IMR-90 (cell line): ENCODE results near the gene TMEM43. TPM values are rescaled to one million over a fixed set of nuclear protein-coding genes. Genes with fewer than 3 reads are reported as not detected.
A peak's percentile ranks its signal among the peaks of the same experiment; 100 is the strongest.

Experiments
- ATAC-seq: fragments of 200-7000 bp; cut with Tn5 transposase; 2 replicates; pipeline ENCODE4 v1.9.1; 2020; ENCODE audit warnings: low read depth, mild to moderate bottlenecking, moderate library complexity
- BruUV-seq: library from RNA; stranded (reverse); fragments of 400-500 nt; replicated peaks from 2 replicates; lab custom pipeline; 2021; lab: Mats Ljungman, UMichigan
- CTCF ChIA-PET: fragments of 300-600 bp; formaldehyde crosslinking; extraction: SDS; loops from one replicate; lab custom pipeline; 2021; ENCODE audit warnings: antibody characterized with exemption; lab: Yijun Ruan, JAX
- POLR2A ChIA-PET: fragments of 300-600 bp; sonication (Branson Sonifier 250); formaldehyde crosslinking; loops from one replicate; lab custom pipeline; 2022; ENCODE audit warnings: antibody characterized with exemption; ENCODE audit not compliant: unreplicated experiment; lab: Charles Lee
- DNase-seq: peaks from one replicate; pipeline ENCODE4 v3.0.0; 2013
- H2AFZ ChIP-seq: replicated peaks from 2 replicates; pipeline ENCODE3; 2013; ENCODE audit warnings: low read length, mild to moderate bottlenecking; ENCODE audit not compliant: poor library complexity
- H2AK5ac ChIP-seq: 2 replicates; pipeline ENCODE4 v1.6.1; 2013; ENCODE audit warnings: low read depth, low read length, inconsistent platforms
- H2AK9ac ChIP-seq: replicated peaks from 2 replicates; pipeline ENCODE3; 2013; ENCODE audit warnings: mild to moderate bottlenecking, low read depth, low read length, moderate library complexity; ENCODE audit not compliant: poor library complexity
- H2BK120ac ChIP-seq: 2 replicates; pipeline ENCODE4 v1.6.1; 2013; ENCODE audit warnings: low read depth, low read length, inconsistent platforms
- H2BK15ac ChIP-seq: 3 replicates; pipeline ENCODE4 v1.6.1; 2013; ENCODE audit warnings: low read depth, low read length, inconsistent platforms
- H2BK20ac ChIP-seq: 2 replicates; pipeline ENCODE4 v1.6.1; 2013; ENCODE audit warnings: low read depth, mild to moderate bottlenecking, inconsistent platforms, low read length, moderate library complexity
- H2BK5ac ChIP-seq: 2 replicates; pipeline ENCODE4 v1.6.1; 2013; ENCODE audit warnings: mild to moderate bottlenecking, low read depth, low read length, inconsistent platforms; ENCODE audit not compliant: poor library complexity, severe bottlenecking
- H3K14ac ChIP-seq: replicated peaks from 2 replicates; pipeline ENCODE4 v1.6.1; 2013; ENCODE audit warnings: low read depth, low read length, inconsistent platforms
- H3K18ac ChIP-seq: 2 replicates; pipeline ENCODE4 v1.6.1; 2013; ENCODE audit warnings: low read depth, low read length, control low read depth
- H3K23ac ChIP-seq: 2 replicates; pipeline ENCODE4 v1.6.1; 2013; ENCODE audit warnings: low read depth, low read length, inconsistent platforms
- H3K27ac ChIP-seq: 2 replicates; pipeline ENCODE4 v1.5.1; 2013; ENCODE audit warnings: mild to moderate bottlenecking, control low read depth, low read length; ENCODE audit not compliant: insufficient read depth
- H3K27me3 ChIP-seq: 2 replicates; pipeline ENCODE4 v1.6.1; 2013; ENCODE audit warnings: low read length; ENCODE audit not compliant: control insufficient read depth, insufficient read depth
- H3K36me3 ChIP-seq: 2 replicates; pipeline ENCODE4 v1.6.1; 2013; ENCODE audit warnings: low read length, mixed read lengths; ENCODE audit not compliant: control insufficient read depth, insufficient read depth
- H3K4ac ChIP-seq: 2 replicates; pipeline ENCODE4 v1.6.1; 2013; ENCODE audit warnings: low read depth, low read length, inconsistent platforms
- H3K4me1 ChIP-seq: 2 replicates; pipeline ENCODE4 v1.6.1; 2013; ENCODE audit warnings: low read length, mixed read lengths; ENCODE audit not compliant: control insufficient read depth, insufficient read depth
- H3K4me2 ChIP-seq: 2 replicates; pipeline ENCODE4 v1.6.1; 2013; ENCODE audit warnings: low read depth, mild to moderate bottlenecking, control low read depth, low read length, moderate library complexity
- H3K4me3 ChIP-seq: 2 replicates; pipeline ENCODE4 v1.5.1; 2013; ENCODE audit warnings: low read depth, mild to moderate bottlenecking, control low read depth, low read length, moderate library complexity; ENCODE audit not compliant: insufficient read depth
- H3K56ac ChIP-seq: 2 replicates; pipeline ENCODE4 v1.6.1; 2013; ENCODE audit warnings: low read length, inconsistent platforms; ENCODE audit not compliant: insufficient read depth; ENCODE audit errors: extremely low read depth
- H3K79me1 ChIP-seq, 2 experiments: 2 replicates each; pipeline ENCODE4 v1.6.1; 2013; ENCODE audit warnings: low read length in 2 of 2, inconsistent platforms in 1 of 2, low read depth in 1 of 2
- H3K9ac ChIP-seq: 2 replicates; pipeline ENCODE4 v1.6.1; 2013; ENCODE audit warnings: low read depth, low read length, control low read depth
- H3K9me1 ChIP-seq: 2 replicates; pipeline ENCODE4 v1.6.1; 2013; ENCODE audit warnings: low read length, inconsistent platforms; ENCODE audit not compliant: insufficient read depth
- H3K9me3 ChIP-seq: 2 replicates; pipeline ENCODE4 v1.6.1; 2013; ENCODE audit warnings: low read length; ENCODE audit not compliant: control insufficient read depth, insufficient read depth
- H4K20me1 ChIP-seq: 2 replicates; pipeline ENCODE4 v1.6.1; 2013; ENCODE audit warnings: low read length, inconsistent platforms; ENCODE audit not compliant: insufficient read depth
- H4K5ac ChIP-seq: 2 replicates; pipeline ENCODE4 v1.6.1; 2013; ENCODE audit warnings: mild to moderate bottlenecking, low read depth, low read length, control low read depth
- H4K8ac ChIP-seq, 2 experiments: 2 replicates each; pipeline ENCODE4 v1.6.1; 2013; ENCODE audit warnings: low read depth in 2 of 2, low read length in 2 of 2, control low read depth in 1 of 2, inconsistent platforms in 1 of 2
- H4K91ac ChIP-seq: 2 replicates; pipeline ENCODE4 v1.6.1; 2013; ENCODE audit warnings: low read depth, low read length, inconsistent platforms; ENCODE audit not compliant: insufficient read depth
- CEBPB ChIP-seq: IDR thresholded peaks from 2 replicates; pipeline ENCODE4 v1.6.1; 2012; ENCODE audit warnings: low read depth, low read length, improper control_type of control experiment
- CHD1 ChIP-seq: IDR thresholded peaks from 2 replicates; pipeline ENCODE4 v1.6.1; 2012; ENCODE audit warnings: low read depth, low read length, improper control_type of control experiment
- CTCF ChIP-seq: conservative IDR thresholded peaks from 2 replicates; pipeline ENCODE4 v1.5.1; 2012; ENCODE audit warnings: mild to moderate bottlenecking, low read depth, low read length, improper control_type of control experiment
- FOS ChIP-seq: fragments of 150-350 bp; IDR thresholded peaks from 2 replicates; pipeline ENCODE4 v1.6.1; 2016; ENCODE audit warnings: low read depth, low read length
- MAFK ChIP-seq: IDR thresholded peaks from 2 replicates; pipeline ENCODE4 v1.6.1; 2012; ENCODE audit warnings: low read depth, low read length, improper control_type of control experiment
- MAZ ChIP-seq: IDR thresholded peaks from 2 replicates; pipeline ENCODE4 v1.6.1; 2012; ENCODE audit warnings: low read depth, mild to moderate bottlenecking, low read length, improper control_type of control experiment, moderate library complexity, borderline replicate concordance
- NFE2L2 ChIP-seq: fragments of 150-350 bp; IDR thresholded peaks from 2 replicates; pipeline ENCODE4 v1.6.1; 2016; ENCODE audit warnings: low read depth, mild to moderate bottlenecking, low read length
- RCOR1 ChIP-seq: IDR thresholded peaks from 2 replicates; pipeline ENCODE4 v1.6.1; 2012; ENCODE audit warnings: mild to moderate bottlenecking, low read length, improper control_type of control experiment; ENCODE audit not compliant: insufficient replicate concordance
- RFX5 ChIP-seq: IDR thresholded peaks from 2 replicates; pipeline ENCODE4 v1.8.0; 2012; ENCODE audit warnings: low read depth, mild to moderate bottlenecking, low read length, moderate library complexity
- SMC3 ChIP-seq: fragments of 150-350 bp; IDR thresholded peaks from 2 replicates; pipeline ENCODE4 v1.6.1; 2016; ENCODE audit warnings: low read depth, mild to moderate bottlenecking, antibody characterized with exemption, low read length, moderate library complexity
- WGBS, 2 experiments: methylation state at CpG; one replicate each; pipeline versions ENCODE4 v1.1.5 to v1.1.7; 2013; ENCODE audit warnings: missing lambda C conversion rate in 2 of 2; ENCODE audit not compliant: insufficient read length in 1 of 2; ENCODE audit errors: extremely low coverage in 2 of 2; 5-methylcytosine and 5-hydroxymethylcytosine counted together
- dilution Hi-C: fragments of 300-500 bp; cut with HindIII; formaldehyde crosslinking; loops from one replicate; pipeline ENCODE4 v1.14.3; 2018; ENCODE audit warnings: low sequenced_read_pairs; ENCODE audit not compliant: unreplicated experiment
- in situ Hi-C: fragments of 300-500 bp; cut with MboI; formaldehyde crosslinking; loops from 3 replicates; pipeline ENCODE4 v1.14.3; 2019; ENCODE audit warnings: low sequenced_read_pairs, inconsistent platforms, mixed read lengths
- intact Hi-C: fragments of 100-400 bp; cut with micrococcal nuclease; formaldehyde crosslinking; loops from 2 replicates; pipeline ENCODE4 v1.10.0; 2022
- polyA plus RNA-seq, 3 experiments: library from polyadenylated mRNA; depleted of rRNA; stranded (reverse); fragments of >200 nt; gene quantifications; 2 replicates each; pipeline ENCODE4 v1.2.3, GENCODE V29; 2012; ENCODE audit warnings: low replicate concordance in 1 of 3
- total RNA-seq: library from RNA; depleted of rRNA; stranded (reverse); fragments of >200 nt; gene quantifications from 2 replicates; pipeline ENCODE4 v1.2.3, GENCODE V29; 2012

TMEM43 gene
- total and polyA plus RNA-seq, 2 of the 4 experiments (the other 2 are of a cell fraction): 109 to 114 TPM

GRCh38 chr3:14123308-14124222, 1.3 kb upstream of the TMEM43 start (continued):
- TF ChIP-seq NFE2L2: no peak
- TF ChIP-seq SMC3: no peak
- TF ChIP-seq CEBPB: no peak

- Histone ChIP-seq H3K4ac (peak overlapping the region; percentile 66), H2BK120ac (no peak overlapping the region), H3K14ac (peak overlapping the region; percentile 61), H3K18ac (peak overlapping the region; percentile 61; the same call in 1 of the 2 replicates), H2AK5ac (peak overlapping the region; percentile 69; the same call in 1 of the 2 replicates), H3K4me1 (peaks cover 15% of the 10 kb centered on the region), H3K27me3 (no peaks in the 10 kb centered on the region), H3K56ac (peak overlapping the region; percentile 20; the same call in 1 of the 2 replicates), H4K20me1 (peaks cover 32% of the 10 kb centered on the region), H2AFZ (peak overlapping the region; percentile 95), H2BK15ac (no peak overlapping the region), H3K9me3 (no peaks in the 10 kb centered on the region), H3K27ac (peak overlapping the region; percentile 39), H2BK5ac (peak overlapping the region; percentile 43), H4K8ac (peak overlapping the region; percentile 74 to 95), H2BK20ac (no peak overlapping the region), H4K5ac (peak overlapping the region; percentile 95), H3K4me2 (peak overlapping the region; percentile 100), H3K9ac (peak overlapping the region; percentile 89), H3K4me3 (peak overlapping the region; percentile 64), H3K9me1 (peaks cover 22% of the 10 kb centered on the region), H3K23ac (peak overlapping the region; percentile 66; the same call in 1 of the 2 replicates), H2AK9ac (peak overlapping the region; percentile 91), H3K36me3 (peaks cover 14% of the 10 kb centered on the region), H4K91ac (peak overlapping the region; percentile 55; the same call in 1 of the 2 replicates), H3K79me1 (peaks cover 28 to 57% of the 10 kb centered on the region in 2 experiments; a peak in 3 of 4 replicates)
- ChIA-PET POLR2A (interaction anchor here (0.5 to 1.3 kb wide), 2 partner anchors 20 to 485 kb away, joined by 3 to 6 read pairs; no protein-coding TSS in a partner anchor), CTCF (interaction anchor here (1.2 to 1.9 kb wide), 2 partner anchors 70 to 466 kb away, joined by 3 to 6 read pairs; no protein-coding TSS in a partner anchor)
- intact Hi-C loops (loop anchor here (2.0 to 5.0 kb wide), 2 partner anchors 227 to 467 kb away; no protein-coding TSS in a partner anchor), in situ Hi-C loops (loop anchor here (25.0 kb wide), 2 partner anchors 237 to 637 kb away; partner anchors contain the start of genes HDAC11 and WNT7A), dilution Hi-C loops (no loop called here)
- ATAC-seq: peak; percentile 9
- BruUV-seq: no TSS peak
- WGBS, 2 experiments: 0% methylated on average over 8 of the region's 37 CpGs; no CpG with 5 or more reads in 1 of the 2 experiments
- no peak for DNase-seq
- TF ChIP-seq RCOR1 (no peak), CTCF (no peak), CEBPB (no peak), CHD1 (no peak), SMC3 (no peak), FOS (no peak), MAZ (peak; percentile 15; the same call in 1 of the 2 replicates), RFX5 (no peak), NFE2L2 (no peak), MAFK (no peak)
Measured at GRCh38 chr3:14124223-14124614, 633 bp upstream of the TMEM43 start.
